Frontal cortex (tissue), 4 donors: ENCODE measurements around the gene MRPL45. TPM values are rescaled to one million over a fixed set of nuclear protein-coding genes. Genes with fewer than 3 reads are reported as not detected.
"Not testable (repeated sequence)": the region's sequence is repeated elsewhere in the genome, so short reads cannot be mapped to it uniquely, and the experiment has no call there.

Experiments used
- DNase-seq, 2 donors: peaks; one replicate each; pipeline ENCODE4 v3.0.0; 2012; ENCODE audit warnings: low spot score in 2 of 2
- FAIRE-seq: peaks from 2 replicates; lab custom pipeline; 2012; peaks lifted over from hg19 to GRCh38; lab: Jason Lieb, UNC
- total RNA-seq: library from RNA; depleted of rRNA; stranded (reverse); fragments of >200 nt; gene quantifications from one replicate; pipeline ENCODE4 v1.2.3, GENCODE V29; 2014
- donor health status: control.
- donor health status: control.
- donor health status: control.

Gene MRPL45
- total RNA-seq, result 36.3 TPM

GRCh38 chr17:38296834-38297517 is at the start of gene MRPL45:
Gene MRPL45, plus strand, starts transcription at chr17:38297168. Its CDS starts 16 bp downstream, at chr17:38297184.
- peak; percentile 69 to 81 for DNase-seq
- not testable (repeated sequence) for FAIRE-seq

GRCh38 chr17:38253191-38253590 is 43.8 kb upstream of the MRPL45 start:
- FAIRE-seq, result not testable (repeated sequence)

GRCh38 chr17:38254357-38254756 is 42.6 kb upstream of the MRPL45 start:
- not testable (repeated sequence) for FAIRE-seq, DNase-seq

More at GRCh38 chr17:38253191-38253590, 43.8 kb upstream of the MRPL45 start:
- not testable (repeated sequence) for DNase-seq

- FAIRE-seq, result not testable (repeated sequence)
- DNase-seq, result peak; percentile 80 to 86
Measured at GRCh38 chr17:38257013-38257621, 39.9 kb upstream of the MRPL45 start.

- not testable (repeated sequence) for FAIRE-seq, DNase-seq
Measured at GRCh38 chr17:38265974-38266506, 30.9 kb upstream of the MRPL45 start.

GRCh38 chr17:38266571-38266970 is 30.4 kb upstream of the MRPL45 start:
- DNase-seq, FAIRE-seq: not testable (repeated sequence)

- DNase-seq, FAIRE-seq: not testable (repeated sequence)
Measured at GRCh38 chr17:38268138-38268537, 28.8 kb upstream of the MRPL45 start.

- not testable (repeated sequence) for DNase-seq, FAIRE-seq
Measured at GRCh38 chr17:38269045-38269444, 27.9 kb upstream of the MRPL45 start.

- not testable (repeated sequence) for FAIRE-seq
Measured at GRCh38 chr17:38269552-38269951, 27.4 kb upstream of the MRPL45 start.

GRCh38 chr17:38285994-38286393 is 11.0 kb upstream of the MRPL45 start:
- not testable (repeated sequence) for DNase-seq, FAIRE-seq

More at GRCh38 chr17:38269552-38269951, 27.4 kb upstream of the MRPL45 start:
- not testable (repeated sequence) for DNase-seq

GRCh38 chr17:38286501-38287091 is 10.4 kb upstream of the MRPL45 start:
- DNase-seq, FAIRE-seq: not testable (repeated sequence)

GRCh38 chr17:38288217-38288827 is 8.6 kb upstream of the MRPL45 start:
- not testable (repeated sequence) for FAIRE-seq, DNase-seq

- not testable (repeated sequence) for DNase-seq, FAIRE-seq
Measured at GRCh38 chr17:38289760-38290159, 7.2 kb upstream of the MRPL45 start.

GRCh38 chr17:38295602-38296365 is 1.2 kb upstream of the MRPL45 start:
- DNase-seq, FAIRE-seq: not testable (repeated sequence)

GRCh38 chr17:38315497-38315896 is 18.5 kb downstream of the MRPL45 start:
- FAIRE-seq (no peak), DNase-seq (no peak)

- DNase-seq (no peak), FAIRE-seq (no peak)
Measured at GRCh38 chr17:38317081-38317480, 20.1 kb downstream of the MRPL45 start.

GRCh38 chr17:38320482-38320881 is 23.5 kb downstream of the MRPL45 start:
- FAIRE-seq (no peak), DNase-seq (no peak)

- peak; percentile 55 to 71 for DNase-seq
- no peak for FAIRE-seq
Measured at GRCh38 chr17:38322156-38322779, 25.3 kb downstream of the MRPL45 start.

- FAIRE-seq (no peak), DNase-seq (no peak)
Measured at GRCh38 chr17:38322897-38323296, 25.9 kb downstream of the MRPL45 start.
